H9 (cell line): Measurements from ENCODE around the gene SNX15. TPM values are rescaled to one million over a fixed set of nuclear protein-coding genes. Genes with fewer than 3 reads are reported as not detected.

Experiments
- DNase-seq: peaks from one replicate; pipeline ENCODE4 v3.0.0-alpha.2; 2017
- H2AFZ ChIP-seq: one replicate; pipeline ENCODE4 v1.6.1; 2013; ENCODE audit warnings: mild to moderate bottlenecking, low read length, control low read depth, moderate library complexity
- H2AK5ac ChIP-seq: 2 replicates; pipeline ENCODE4 v1.6.1; 2013; ENCODE audit warnings: low read length, control low read depth, mixed read lengths; ENCODE audit not compliant: insufficient read length
- H2BK120ac ChIP-seq: one replicate; pipeline ENCODE4 v1.6.1; 2013; ENCODE audit warnings: low read depth, mild to moderate bottlenecking, low read length, control low read depth, inconsistent platforms; ENCODE audit not compliant: poor library complexity, severe bottlenecking
- H2BK12ac ChIP-seq: 2 replicates; pipeline ENCODE4 v1.6.1; 2013; ENCODE audit warnings: low read length, control low read depth, mixed read lengths, low read depth; ENCODE audit not compliant: insufficient read length
- H2BK15ac ChIP-seq: 2 replicates; pipeline ENCODE4 v1.6.1; 2013; ENCODE audit warnings: low read depth, low read length, control low read depth
- H2BK20ac ChIP-seq: one replicate; pipeline ENCODE4 v1.6.1; 2013; ENCODE audit warnings: low read depth, mild to moderate bottlenecking, low read length, control low read depth, inconsistent platforms; ENCODE audit not compliant: poor library complexity, severe bottlenecking
- H2BK5ac ChIP-seq: 2 replicates; pipeline ENCODE4 v1.6.1; 2013; ENCODE audit warnings: low read length, control low read depth, mixed read lengths; ENCODE audit not compliant: insufficient read length
- H3K14ac ChIP-seq: 2 replicates; pipeline ENCODE4 v1.6.1; 2013; ENCODE audit warnings: low read length, control low read depth; ENCODE audit not compliant: insufficient read depth
- H3K18ac ChIP-seq: 2 replicates; pipeline ENCODE4 v1.6.1; 2013; ENCODE audit warnings: low read depth, mild to moderate bottlenecking, mixed read lengths, low read length, control low read depth; ENCODE audit not compliant: insufficient read length
- H3K23ac ChIP-seq: 2 replicates; pipeline ENCODE4 v1.6.1; 2013; ENCODE audit warnings: low read length, control low read depth, mixed read lengths, low read depth; ENCODE audit not compliant: insufficient read length
- H3K23me2 ChIP-seq: 2 replicates; pipeline ENCODE4 v1.6.1; 2013; ENCODE audit warnings: low read depth, mild to moderate bottlenecking, mixed read lengths, low read length, control low read depth; ENCODE audit not compliant: insufficient read length, poor library complexity, severe bottlenecking
- H3K27ac ChIP-seq: 2 replicates; pipeline ENCODE4 v1.5.1; 2013; ENCODE audit warnings: low read length, control low read depth, mixed read lengths, low read depth; ENCODE audit not compliant: insufficient read length
- H3K27me3 ChIP-seq: 2 replicates; pipeline ENCODE4 v1.6.1; 2013; ENCODE audit warnings: low read length, control low read depth, inconsistent platforms; ENCODE audit not compliant: insufficient read depth
- H3K4ac ChIP-seq: 2 replicates; pipeline ENCODE4 v1.6.1; 2013; ENCODE audit warnings: low read depth, mild to moderate bottlenecking, control low read depth, inconsistent platforms, low read length, moderate library complexity
- H3K4me1 ChIP-seq: 2 replicates; pipeline ENCODE4 v1.6.1; 2013; ENCODE audit warnings: low read length, control low read depth, inconsistent platforms; ENCODE audit not compliant: insufficient read depth
- H3K4me2 ChIP-seq: 2 replicates; pipeline ENCODE4 v1.6.1; 2013; ENCODE audit warnings: low read length, control low read depth, mixed read lengths; ENCODE audit not compliant: insufficient read length, insufficient read depth
- H3K56ac ChIP-seq: 2 replicates; pipeline ENCODE4 v1.6.1; 2013; ENCODE audit warnings: low read depth, mild to moderate bottlenecking, mixed read lengths, low read length, control low read depth; ENCODE audit not compliant: insufficient read length
- H3K79me1 ChIP-seq: 2 replicates; pipeline ENCODE4 v1.6.1; 2013; ENCODE audit warnings: low read depth, mild to moderate bottlenecking, moderate library complexity, low read length, control low read depth, inconsistent platforms; ENCODE audit not compliant: insufficient read depth, poor library complexity, severe bottlenecking
- H3K79me2 ChIP-seq: 2 replicates; pipeline ENCODE4 v1.6.1; 2013; ENCODE audit warnings: low read length, control low read depth, inconsistent platforms; ENCODE audit not compliant: insufficient read depth
- H3K9ac ChIP-seq: 2 replicates; pipeline ENCODE4 v1.6.1; 2013; ENCODE audit warnings: low read length, control low read depth, mixed read lengths; ENCODE audit not compliant: insufficient read length; ENCODE audit errors: extremely low read depth
- H3K9me3 ChIP-seq: one replicate; pipeline ENCODE4 v1.6.1; 2013; ENCODE audit warnings: low read depth, low read length, inconsistent platforms; ENCODE audit not compliant: control insufficient read depth
- H3T11ph ChIP-seq: one replicate; pipeline ENCODE4 v1.6.1; 2013; ENCODE audit warnings: mild to moderate bottlenecking, low read length, control low read depth, inconsistent platforms
- H4K20me1 ChIP-seq: one replicate; pipeline ENCODE4 v1.6.1; 2013; ENCODE audit not compliant: control insufficient read depth, insufficient read length, insufficient read depth
- H4K5ac ChIP-seq: 2 replicates; pipeline ENCODE4 v1.6.1; 2013; ENCODE audit warnings: low read depth, mild to moderate bottlenecking, mixed read lengths, low read length, control low read depth; ENCODE audit not compliant: insufficient read length
- H4K8ac ChIP-seq: replicated peaks from 2 replicates; pipeline ENCODE4 v1.6.1; 2013; ENCODE audit warnings: low read length, control low read depth, mixed read lengths, low read depth; ENCODE audit not compliant: insufficient read length
- H4K91ac ChIP-seq: 2 replicates; pipeline ENCODE4 v1.6.1; 2013; ENCODE audit warnings: low read depth, mild to moderate bottlenecking, moderate library complexity, mixed read lengths, low read length, control low read depth; ENCODE audit not compliant: insufficient read length
- H3K27ac Mint-ChIP-seq, 3 experiments: 2 replicates in 2 of 3; 3 replicates in 1 of 3; pipeline ENCODE4 v1.8.0; 2020 to 2021; ENCODE audit warnings: mixed read lengths in 3 of 3, mild to moderate bottlenecking in 1 of 3, moderate library complexity in 1 of 3
- H3K27me3 Mint-ChIP-seq: 2 replicates; pipeline ENCODE4 v1.8.0; 2021; ENCODE audit warnings: low read depth, mild to moderate bottlenecking, moderate library complexity, mixed read lengths
- H3K36me3 Mint-ChIP-seq, 3 experiments: 2 replicates in 2 of 3; 3 replicates in 1 of 3; pipeline ENCODE4 v1.8.0; 2020 to 2021; ENCODE audit warnings: low read depth in 3 of 3, mixed read lengths in 3 of 3; ENCODE audit not compliant: insufficient read depth in 1 of 3
- H3K4me1 Mint-ChIP-seq, 2 experiments: 2 replicates each; pipeline ENCODE4 v1.8.0; 2020; ENCODE audit warnings: mixed read lengths in 2 of 2
- H3K4me3 Mint-ChIP-seq, 2 experiments: 2 replicates in 1 of 2; 3 replicates in 1 of 2; pipeline ENCODE4 v1.8.0; 2020 to 2021; ENCODE audit warnings: mild to moderate bottlenecking in 2 of 2, mixed read lengths in 2 of 2, moderate library complexity in 1 of 2
- H3K9me3 Mint-ChIP-seq, 2 experiments: 2 replicates in 1 of 2; 3 replicates in 1 of 2; pipeline ENCODE4 v1.8.0; 2020; ENCODE audit warnings: mild to moderate bottlenecking in 2 of 2, mixed read lengths in 2 of 2, moderate library complexity in 1 of 2
- WGBS: extraction: QIAGEN DNeasy Blood & Tissue Kit; methylation state at CpG from one replicate; pipeline ENCODE4 v1.1.7; 2013; ENCODE audit warnings: missing lambda C conversion rate, low lambda C conversion rate, mixed read lengths; ENCODE audit not compliant: insufficient read length; ENCODE audit errors: extremely low coverage; 5-methylcytosine and 5-hydroxymethylcytosine counted together
- total RNA-seq: library from RNA; stranded (reverse); gene quantifications from 2 replicates; pipeline ENCODE4 v1.2.1, GENCODE V29; 2021
- TF ChIP-seq, protein P1 (sequence below): fragments of 200-600 bp; sonication (generic); conservative IDR thresholded peaks from 3 replicates; pipeline ENCODE4 v1.8.0; 2021; ENCODE audit warnings: antibody characterized with exemption, mild to moderate bottlenecking

SNX15 gene
- total RNA-seq, 1 experiment from 2014 or later: 24.3 TPM

DNA sequence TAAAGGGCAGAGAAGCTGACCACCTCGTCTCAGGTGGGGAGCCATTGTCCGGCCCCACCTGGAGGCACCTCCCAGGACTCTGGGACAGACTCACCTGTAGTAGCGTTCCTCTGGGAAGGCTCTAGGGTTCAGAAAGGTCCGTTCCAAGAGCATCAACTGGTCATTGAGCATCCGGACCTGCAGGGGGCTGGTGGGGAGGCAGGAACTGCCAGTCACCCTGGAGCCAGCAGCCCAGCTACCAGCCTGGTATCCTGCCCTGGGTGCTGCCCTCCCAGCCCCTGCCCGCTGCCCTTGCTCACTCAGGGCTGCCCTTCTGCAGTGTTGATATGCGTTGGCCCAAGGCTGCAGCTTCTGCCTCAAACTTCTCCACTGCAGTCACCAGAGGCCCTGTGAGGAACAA is 18.5 kb downstream of the SNX15 start:
- TF ChIP-seq, protein P1, sequence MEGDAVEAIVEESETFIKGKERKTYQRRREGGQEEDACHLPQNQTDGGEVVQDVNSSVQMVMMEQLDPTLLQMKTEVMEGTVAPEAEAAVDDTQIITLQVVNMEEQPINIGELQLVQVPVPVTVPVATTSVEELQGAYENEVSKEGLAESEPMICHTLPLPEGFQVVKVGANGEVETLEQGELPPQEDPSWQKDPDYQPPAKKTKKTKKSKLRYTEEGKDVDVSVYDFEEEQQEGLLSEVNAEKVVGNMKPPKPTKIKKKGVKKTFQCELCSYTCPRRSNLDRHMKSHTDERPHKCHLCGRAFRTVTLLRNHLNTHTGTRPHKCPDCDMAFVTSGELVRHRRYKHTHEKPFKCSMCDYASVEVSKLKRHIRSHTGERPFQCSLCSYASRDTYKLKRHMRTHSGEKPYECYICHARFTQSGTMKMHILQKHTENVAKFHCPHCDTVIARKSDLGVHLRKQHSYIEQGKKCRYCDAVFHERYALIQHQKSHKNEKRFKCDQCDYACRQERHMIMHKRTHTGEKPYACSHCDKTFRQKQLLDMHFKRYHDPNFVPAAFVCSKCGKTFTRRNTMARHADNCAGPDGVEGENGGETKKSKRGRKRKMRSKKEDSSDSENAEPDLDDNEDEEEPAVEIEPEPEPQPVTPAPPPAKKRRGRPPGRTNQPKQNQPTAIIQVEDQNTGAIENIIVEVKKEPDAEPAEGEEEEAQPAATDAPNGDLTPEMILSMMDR: no peak
- Histone ChIP-seq H3K14ac (no peak overlapping the region), H4K20me1 (no peaks in the 10 kb centered on the region), H2BK5ac (no peak overlapping the region), H2BK20ac (no peak overlapping the region), H3K23ac (no peak overlapping the region), H3T11ph (no peak overlapping the region), H3K79me1 (no peaks in the 10 kb centered on the region), H3K9ac (no peak overlapping the region), H3K56ac (no peak overlapping the region), H3K27ac (no peak overlapping the region), H3K79me2 (peaks cover 2% of the 10 kb centered on the region; the same call in 1 of the 2 replicates), H3K18ac (no peak overlapping the region), H2BK120ac (no peak overlapping the region), H3K23me2 (peaks cover 4% of the 10 kb centered on the region), H4K91ac (no peak overlapping the region), H2BK15ac (no peak overlapping the region), H3K27me3 (no peaks in the 10 kb centered on the region), H2AK5ac (no peak overlapping the region), H3K4me1 (no peaks in the 10 kb centered on the region), H3K4me2 (no peak overlapping the region), H2AFZ (no peak overlapping the region), H3K4ac (no peak overlapping the region), H4K5ac (no peak overlapping the region), H2BK12ac (no peak overlapping the region), H3K9me3 (no peaks in the 10 kb centered on the region), H4K8ac (no peak overlapping the region)
- H3K27ac Mint-ChIP-seq: no peak overlapping the region
- no peaks in the 10 kb centered on the region for H3K9me3 Mint-ChIP-seq
- WGBS: no CpG with 5 or more reads among the region's 7 CpGs
- peaks cover 5 to 25% (median 21%) of the 10 kb centered on the region in 3 experiments; a peak in 6 of 7 replicates for H3K36me3 Mint-ChIP-seq
- peaks cover 9 to 20% of the 10 kb centered on the region in 2 experiments for H3K4me1 Mint-ChIP-seq
- no peak for DNase-seq
- H3K4me3 Mint-ChIP-seq: no peak overlapping the region
- no peaks in the 10 kb centered on the region for H3K27me3 Mint-ChIP-seq
